ENCODE measurements around the gene CERCAM. TPM values are rescaled to one million over a fixed set of nuclear protein-coding genes. Genes with fewer than 3 reads are reported as not detected.

Gene CERCAM, protein sequence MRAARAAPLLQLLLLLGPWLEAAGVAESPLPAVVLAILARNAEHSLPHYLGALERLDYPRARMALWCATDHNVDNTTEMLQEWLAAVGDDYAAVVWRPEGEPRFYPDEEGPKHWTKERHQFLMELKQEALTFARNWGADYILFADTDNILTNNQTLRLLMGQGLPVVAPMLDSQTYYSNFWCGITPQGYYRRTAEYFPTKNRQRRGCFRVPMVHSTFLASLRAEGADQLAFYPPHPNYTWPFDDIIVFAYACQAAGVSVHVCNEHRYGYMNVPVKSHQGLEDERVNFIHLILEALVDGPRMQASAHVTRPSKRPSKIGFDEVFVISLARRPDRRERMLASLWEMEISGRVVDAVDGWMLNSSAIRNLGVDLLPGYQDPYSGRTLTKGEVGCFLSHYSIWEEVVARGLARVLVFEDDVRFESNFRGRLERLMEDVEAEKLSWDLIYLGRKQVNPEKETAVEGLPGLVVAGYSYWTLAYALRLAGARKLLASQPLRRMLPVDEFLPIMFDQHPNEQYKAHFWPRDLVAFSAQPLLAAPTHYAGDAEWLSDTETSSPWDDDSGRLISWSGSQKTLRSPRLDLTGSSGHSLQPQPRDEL
- 10 to 100 TPM; 18.5 to 26.5 TPM for total RNA-seq
- polyA plus RNA-seq (2013, experiment 1 of 2) = 51.5 TPM
- polyA plus RNA-seq (2013, experiment 2 of 2) = 53.6 TPM
- long read RNA-seq, experiment 1, transcript CERCAM-201 (13 exons, 2,685 nt) = major isoform, 5 of 17 reads
- long read RNA-seq, experiment 1, partial matches to known transcripts = 9 of 17 reads
- long read RNA-seq, experiment 1, other reads (novel, unspliced or antisense) = 3 of 17 reads
- long read RNA-seq, experiment 2, transcript CERCAM-201 (13 exons, 2,685 nt) = major isoform, 41 of 54 reads
- long read RNA-seq, experiment 2, partial matches to known transcripts = 8 of 54 reads
- long read RNA-seq, experiment 2, other reads (novel, unspliced or antisense) = 5 of 54 reads
- long read RNA-seq, experiment 3, transcript CERCAM-201 (13 exons, 2,685 nt) = major isoform, 67 of 89 reads
- long read RNA-seq, experiment 3, partial matches to known transcripts = 14 of 89 reads
- long read RNA-seq, experiment 3, other reads (novel, unspliced or antisense) = 8 of 89 reads
- long read RNA-seq, experiment 4, partial matches to known transcripts = 3 of 4 reads
- long read RNA-seq, experiment 4, other reads (novel, unspliced or antisense) = 0 of 4 reads

DNA sequence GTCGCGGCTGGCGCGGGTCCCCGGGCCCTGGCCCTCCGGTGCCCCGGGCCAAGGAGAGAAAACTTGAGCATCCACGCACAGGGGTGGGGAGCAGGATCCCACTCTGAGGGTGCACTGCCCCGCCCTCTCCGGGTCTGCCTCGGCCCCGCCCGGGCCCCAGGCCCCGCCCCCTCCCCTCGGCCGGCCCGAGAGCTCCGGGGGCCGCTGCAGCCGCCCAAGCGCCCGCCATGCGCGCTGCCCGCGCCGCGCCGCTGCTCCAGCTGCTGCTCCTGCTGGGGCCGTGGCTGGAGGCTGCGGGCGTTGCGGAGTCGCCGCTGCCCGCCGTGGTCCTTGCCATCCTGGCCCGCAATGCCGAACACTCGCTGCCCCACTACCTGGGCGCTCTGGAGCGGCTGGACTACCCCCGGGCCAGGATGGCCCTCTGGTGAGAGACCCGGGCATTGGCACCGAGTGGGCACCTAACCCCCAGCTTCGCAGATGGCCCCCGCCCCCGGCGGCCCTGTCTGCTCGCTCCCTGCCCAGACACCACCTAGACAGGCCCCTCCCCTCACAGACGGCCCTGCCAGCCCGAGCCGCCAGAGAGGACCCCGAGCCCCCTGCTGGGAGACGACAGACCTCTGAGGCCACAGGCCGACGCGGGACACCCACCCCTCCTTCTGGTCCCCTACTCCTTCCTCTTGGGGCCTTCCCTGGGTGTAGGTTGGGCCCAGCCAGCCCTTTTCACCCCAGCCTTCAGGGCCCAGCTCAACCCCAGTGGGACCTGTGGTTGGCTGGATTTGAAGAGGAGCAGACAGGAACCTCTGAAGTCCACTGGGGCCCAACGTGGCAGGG lies at the start of gene CERCAM:
TSS of gene CERCAM (plus strand) at position 207 of the 831 bp plus-strand sequence. CDS start at position 228, 21 bp downstream.
- Mint-ChIP-seq H3K27me3 (ENCODE audit: insufficient read depth) (peaks cover 47% of the 10 kb centered on the region), H3K36me3 (ENCODE audit: low read depth) (no peaks in the 10 kb centered on the region), H3K27ac (no peak within 1 kb of the TSS), H3K9me3 (no peaks in the 10 kb centered on the region), H3K4me1 (peaks cover 3% of the 10 kb centered on the region), H3K4me3 (peak within 1 kb of the TSS; percentile 60)
- TF ChIP-seq, protein P1, sequence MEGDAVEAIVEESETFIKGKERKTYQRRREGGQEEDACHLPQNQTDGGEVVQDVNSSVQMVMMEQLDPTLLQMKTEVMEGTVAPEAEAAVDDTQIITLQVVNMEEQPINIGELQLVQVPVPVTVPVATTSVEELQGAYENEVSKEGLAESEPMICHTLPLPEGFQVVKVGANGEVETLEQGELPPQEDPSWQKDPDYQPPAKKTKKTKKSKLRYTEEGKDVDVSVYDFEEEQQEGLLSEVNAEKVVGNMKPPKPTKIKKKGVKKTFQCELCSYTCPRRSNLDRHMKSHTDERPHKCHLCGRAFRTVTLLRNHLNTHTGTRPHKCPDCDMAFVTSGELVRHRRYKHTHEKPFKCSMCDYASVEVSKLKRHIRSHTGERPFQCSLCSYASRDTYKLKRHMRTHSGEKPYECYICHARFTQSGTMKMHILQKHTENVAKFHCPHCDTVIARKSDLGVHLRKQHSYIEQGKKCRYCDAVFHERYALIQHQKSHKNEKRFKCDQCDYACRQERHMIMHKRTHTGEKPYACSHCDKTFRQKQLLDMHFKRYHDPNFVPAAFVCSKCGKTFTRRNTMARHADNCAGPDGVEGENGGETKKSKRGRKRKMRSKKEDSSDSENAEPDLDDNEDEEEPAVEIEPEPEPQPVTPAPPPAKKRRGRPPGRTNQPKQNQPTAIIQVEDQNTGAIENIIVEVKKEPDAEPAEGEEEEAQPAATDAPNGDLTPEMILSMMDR (conservative IDR thresholded peaks at IDR 0.05) = no peak
- peak within 1 kb of the TSS; percentile 38 for H3K9ac ChIP-seq (ENCODE audit: extremely low read depth, low read length, poor library complexity, severe bottlenecking)
- no peaks in the 10 kb centered on the region for H3K9me3 ChIP-seq (ENCODE audit: control insufficient read depth, low read length)
- peak within 1 kb of the TSS; percentile 81 for H3K4me3 ChIP-seq (ENCODE audit: low read length)
- H3K27me3 ChIP-seq (ENCODE audit: control insufficient read depth, insufficient read depth, low read length, poor library complexity, severe bottlenecking) = peaks cover 31% of the 10 kb centered on the region
- H3K36me3 ChIP-seq (ENCODE audit: control insufficient read depth, insufficient read depth, low read length) = no peaks in the 10 kb centered on the region
- peak; percentile 83 for DNase-seq
- WGBS, 2 experiments (ENCODE audit: insufficient coverage in 1 of 2, insufficient read length in 1 of 2) = 1 to 5% methylated on average over 12 to 59 of the region's 59 CpGs
- no peaks in the 10 kb centered on the region for H3K4me1 ChIP-seq (ENCODE audit: control insufficient read depth, insufficient read depth, low read length)
- H3K27ac ChIP-seq (ENCODE audit: low read depth, low read length) = peak within 1 kb of the TSS; percentile 63

DNA sequence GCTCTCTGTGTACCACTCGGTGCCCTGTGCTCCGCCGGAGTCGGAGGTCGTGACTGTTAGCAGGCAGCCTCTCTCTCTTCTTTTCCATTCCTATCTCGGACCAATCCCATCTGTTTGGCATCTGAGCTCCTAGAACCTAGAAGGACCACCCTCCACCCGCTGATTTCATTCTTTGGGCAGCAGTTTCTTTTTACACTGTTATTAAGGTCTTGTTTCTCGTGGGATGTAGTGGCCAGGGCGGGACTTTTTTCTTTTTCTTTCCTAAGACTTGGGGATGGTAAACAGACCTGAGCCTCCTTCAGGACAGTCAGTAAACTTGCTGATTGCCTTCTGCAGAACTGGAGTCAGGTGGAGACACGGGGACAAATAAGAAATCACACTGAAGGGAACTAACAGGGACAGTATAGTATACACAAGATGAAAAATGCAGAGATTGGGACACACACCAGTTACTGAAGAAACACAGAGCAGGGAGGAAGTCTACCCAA lies 49.0 kb upstream of the CERCAM start:
- Histone ChIP-seq H3K9me3 (ENCODE audit: control insufficient read depth, low read length) (no peaks in the 10 kb centered on the region), H3K4me3 (ENCODE audit: low read length) (peak overlapping the region; percentile 98), H3K36me3 (ENCODE audit: control insufficient read depth, insufficient read depth, low read length) (peaks cover 6% of the 10 kb centered on the region), H3K27me3 (ENCODE audit: control insufficient read depth, insufficient read depth, low read length, poor library complexity, severe bottlenecking) (no peaks in the 10 kb centered on the region), H3K9ac (ENCODE audit: extremely low read depth, low read length, poor library complexity, severe bottlenecking) (peak overlapping the region; percentile 66), H3K4me1 (ENCODE audit: control insufficient read depth, insufficient read depth, low read length) (peaks cover 5% of the 10 kb centered on the region), H3K27ac (ENCODE audit: low read depth, low read length) (no peak overlapping the region)
- H3K36me3 Mint-ChIP-seq (ENCODE audit: low read depth) = peaks cover 7% of the 10 kb centered on the region
- H3K9me3 Mint-ChIP-seq = no peaks in the 10 kb centered on the region
- peak overlapping the region; percentile 94 for H3K4me3 Mint-ChIP-seq
- H3K27me3 Mint-ChIP-seq (ENCODE audit: insufficient read depth) = peaks cover 12% of the 10 kb centered on the region
- H3K27ac Mint-ChIP-seq = peak overlapping the region; percentile 87
- H3K4me1 Mint-ChIP-seq = peaks cover 20% of the 10 kb centered on the region
- no peak for DNase-seq
- TF ChIP-seq, protein P1 (conservative IDR thresholded peaks at IDR 0.05) = peak; percentile 9
- WGBS, 2 experiments (ENCODE audit: insufficient coverage in 1 of 2, insufficient read length in 1 of 2) = 0 to 1% methylated on average over 8 to 10 of the region's 10 CpGs
